Activated T-cell treated with anti-CD3 and anti-CD28 coated beads, Interleukin-2, amount 50 U/mL, for 4 hours (primary cell): ENCODE data around the gene DNAJC11. TPM values are rescaled to one million over a fixed set of nuclear protein-coding genes. Genes with fewer than 3 reads are reported as not detected.
"Not testable (repeated sequence)": the region's sequence is repeated elsewhere in the genome, so short reads cannot be mapped to it uniquely, and the experiment has no call there.

Experiments
- ATAC-seq, 2 donors: fragments of 200-7000 bp; cut with Tn5 transposase; one replicate each; pipeline ENCODE4 v1.10.0; 2021
- DNase-seq: peaks from one replicate; pipeline ENCODE4 v3.0.0-alpha.2; 2020
- H3K27me3 Mint-ChIP-seq: one replicate; pipeline ENCODE4 v1.8.0; 2021; ENCODE audit warnings: low read depth, mixed read lengths
- H3K36me3 Mint-ChIP-seq: one replicate; pipeline ENCODE4 v1.8.0; 2022; ENCODE audit warnings: mixed read lengths; ENCODE audit not compliant: insufficient read depth
- H3K4me1 Mint-ChIP-seq: one replicate; pipeline ENCODE4 v1.8.0; 2021; ENCODE audit warnings: low read depth, mixed read lengths
- H3K4me3 Mint-ChIP-seq: one replicate; pipeline ENCODE4 v1.8.0; 2021; ENCODE audit warnings: mild to moderate bottlenecking, moderate library complexity, mixed read lengths
- H3K9me3 Mint-ChIP-seq: one replicate; pipeline ENCODE4 v1.8.0; 2021; ENCODE audit warnings: mixed read lengths
- total RNA-seq, 3 donors: library from RNA; stranded (reverse); gene quantifications; one replicate each; pipeline ENCODE4 v1.2.1, GENCODE V29; 2021

DNAJC11 gene
- total RNA-seq, 3 donors from 2014 or later = 84.7 to 99.7 (median 92.8) TPM

GRCh38 chr1:6724517-6725141 is 23.0 kb upstream of the DNAJC11 start:
- no peaks in the 10 kb centered on the region for H3K4me1 Mint-ChIP-seq
- H3K36me3 Mint-ChIP-seq = no peaks in the 10 kb centered on the region
- no peaks in the 10 kb centered on the region for H3K9me3 Mint-ChIP-seq
- no peak for DNase-seq
- H3K4me3 Mint-ChIP-seq = no peak overlapping the region
- no peak for ATAC-seq
- peaks cover 3% of the 10 kb centered on the region for H3K27me3 Mint-ChIP-seq

GRCh38 chr1:6723621-6724428 is 22.2 kb upstream of the DNAJC11 start:
- no peaks in the 10 kb centered on the region for H3K36me3 Mint-ChIP-seq
- DNase-seq = no peak
- H3K4me1 Mint-ChIP-seq = no peaks in the 10 kb centered on the region
- no peak overlapping the region for H3K4me3 Mint-ChIP-seq
- peaks cover 8% of the 10 kb centered on the region for H3K27me3 Mint-ChIP-seq
- H3K9me3 Mint-ChIP-seq = no peaks in the 10 kb centered on the region
- ATAC-seq = no peak

GRCh38 chr1:6711174-6711573 is 9.6 kb upstream of the DNAJC11 start:
- no peaks in the 10 kb centered on the region for H3K4me1 Mint-ChIP-seq
- no peaks in the 10 kb centered on the region for H3K36me3 Mint-ChIP-seq
- ATAC-seq (no peak), DNase-seq (no peak)
- H3K27me3 Mint-ChIP-seq = peaks cover 11% of the 10 kb centered on the region
- H3K9me3 Mint-ChIP-seq = peaks cover 9% of the 10 kb centered on the region
- no peak overlapping the region for H3K4me3 Mint-ChIP-seq

GRCh38 chr1:6704746-6705145 is 3.1 kb upstream of the DNAJC11 start:
- DNase-seq (no peak), ATAC-seq (no peak)
- H3K36me3 Mint-ChIP-seq = no peaks in the 10 kb centered on the region
- H3K4me1 Mint-ChIP-seq = peaks cover 15% of the 10 kb centered on the region
- peaks cover 4% of the 10 kb centered on the region for H3K27me3 Mint-ChIP-seq
- H3K9me3 Mint-ChIP-seq = no peaks in the 10 kb centered on the region
- H3K4me3 Mint-ChIP-seq = no peak overlapping the region

GRCh38 chr1:6703016-6703415 is 1.4 kb upstream of the DNAJC11 start:
- DNase-seq (no peak), ATAC-seq (no peak)
- Mint-ChIP-seq H3K9me3 (no peaks in the 10 kb centered on the region), H3K36me3 (no peaks in the 10 kb centered on the region), H3K4me3 (peak overlapping the region; percentile 41), H3K4me1 (peaks cover 21% of the 10 kb centered on the region), H3K27me3 (peaks cover 4% of the 10 kb centered on the region)

- ATAC-seq (peak in 1 of 2 donors; percentile 24), DNase-seq (no peak)
- Mint-ChIP-seq H3K27me3 (no peaks in the 10 kb centered on the region), H3K4me3 (peak overlapping the region; percentile 90), H3K9me3 (no peaks in the 10 kb centered on the region), H3K36me3 (no peaks in the 10 kb centered on the region), H3K4me1 (peaks cover 21% of the 10 kb centered on the region)
These were observed 671 bp downstream of the DNAJC11 start for GRCh38 chr1:6700853-6701436.

GRCh38 chr1:6699915-6700314 is 1.7 kb downstream of the DNAJC11 start:
- Mint-ChIP-seq H3K4me3 (peak overlapping the region; percentile 90), H3K4me1 (peaks cover 21% of the 10 kb centered on the region)
- H3K9me3 Mint-ChIP-seq, H3K27me3 Mint-ChIP-seq, ATAC-seq, H3K36me3 Mint-ChIP-seq, DNase-seq: not testable (repeated sequence)

- Mint-ChIP-seq H3K36me3 (no peaks in the 10 kb centered on the region), H3K9me3 (no peaks in the 10 kb centered on the region), H3K4me1 (peaks cover 17% of the 10 kb centered on the region), H3K4me3 (no peak overlapping the region), H3K27me3 (no peaks in the 10 kb centered on the region)
- ATAC-seq = no peak
- DNase-seq = no peak
These were observed 5.7 kb downstream of the DNAJC11 start for GRCh38 chr1:6695868-6696267.

- Mint-ChIP-seq H3K9me3 (no peaks in the 10 kb centered on the region), H3K36me3 (no peaks in the 10 kb centered on the region), H3K4me3 (no peak overlapping the region), H3K27me3 (no peaks in the 10 kb centered on the region), H3K4me1 (peaks cover 8% of the 10 kb centered on the region)
- DNase-seq = no peak
- ATAC-seq = no peak
These were observed 7.4 kb downstream of the DNAJC11 start for GRCh38 chr1:6694121-6694713.

- Mint-ChIP-seq H3K4me1 (peaks cover 5% of the 10 kb centered on the region), H3K4me3 (no peak overlapping the region), H3K27me3 (no peaks in the 10 kb centered on the region), H3K36me3 (no peaks in the 10 kb centered on the region), H3K9me3 (no peaks in the 10 kb centered on the region)
- no peak for DNase-seq
- no peak for ATAC-seq
These were observed 8.7 kb downstream of the DNAJC11 start for GRCh38 chr1:6692956-6693355.

GRCh38 chr1:6691507-6691906 is 10.1 kb downstream of the DNAJC11 start:
- Mint-ChIP-seq H3K9me3 (no peaks in the 10 kb centered on the region), H3K4me1 (peaks cover 5% of the 10 kb centered on the region), H3K27me3 (no peaks in the 10 kb centered on the region), H3K36me3 (no peaks in the 10 kb centered on the region), H3K4me3 (no peak overlapping the region)
- DNase-seq (no peak), ATAC-seq (no peak)

GRCh38 chr1:6690186-6690585 is 11.4 kb downstream of the DNAJC11 start:
- no peaks in the 10 kb centered on the region for H3K9me3 Mint-ChIP-seq
- ATAC-seq (no peak), DNase-seq (no peak)
- no peaks in the 10 kb centered on the region for H3K36me3 Mint-ChIP-seq
- H3K4me1 Mint-ChIP-seq = peaks cover 5% of the 10 kb centered on the region
- no peak overlapping the region for H3K4me3 Mint-ChIP-seq
- no peaks in the 10 kb centered on the region for H3K27me3 Mint-ChIP-seq

GRCh38 chr1:6688757-6689156 is 12.9 kb downstream of the DNAJC11 start:
- no peaks in the 10 kb centered on the region for H3K9me3 Mint-ChIP-seq
- no peak for ATAC-seq
- H3K36me3 Mint-ChIP-seq = no peaks in the 10 kb centered on the region
- H3K4me3 Mint-ChIP-seq = no peak overlapping the region
- peaks cover 2% of the 10 kb centered on the region for H3K4me1 Mint-ChIP-seq
- no peak for DNase-seq
- H3K27me3 Mint-ChIP-seq = no peaks in the 10 kb centered on the region

- no peak for ATAC-seq
- Mint-ChIP-seq H3K27me3 (no peaks in the 10 kb centered on the region), H3K36me3 (no peaks in the 10 kb centered on the region)
These were observed 13.6 kb downstream of the DNAJC11 start for GRCh38 chr1:6688001-6688400.

More at GRCh38 chr1:6688001-6688400, 13.6 kb downstream of the DNAJC11 start:
- Mint-ChIP-seq H3K9me3 (no peaks in the 10 kb centered on the region), H3K4me1 (peaks cover 2% of the 10 kb centered on the region), H3K4me3 (no peak overlapping the region)
- DNase-seq = no peak
